Measurements from ENCODE around the gene PRDM15. TPM values are rescaled to one million over a fixed set of nuclear protein-coding genes. Genes with fewer than 3 reads are reported as not detected.
A peak's percentile ranks its signal among the peaks of the same experiment; 100 is the strongest.

PRDM15 gene
- total and polyA plus RNA-seq, 3 experiments from 2014 or later, result 2.2 to 13.1 (median 12.0) TPM

DNA sequence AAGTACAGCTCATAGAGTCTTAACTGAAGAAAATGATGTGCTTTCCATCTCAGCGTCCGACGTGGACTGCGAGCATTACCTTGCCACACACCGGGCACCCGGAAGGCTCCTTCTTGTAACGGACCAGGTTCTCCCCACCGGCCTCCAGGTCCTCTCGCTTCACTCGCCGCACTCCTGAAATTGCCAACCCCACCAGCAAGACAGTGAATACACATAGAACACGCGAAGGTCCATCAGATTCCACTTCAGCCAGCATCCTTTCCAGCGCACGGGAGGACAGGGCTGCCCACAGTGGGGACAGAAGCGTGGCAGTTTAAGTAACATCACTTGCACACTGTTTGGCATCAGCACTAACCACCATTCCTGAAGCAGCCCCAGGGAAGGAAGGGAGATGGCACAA is 53.3 kb downstream of the PRDM15 start:
- no peak overlapping the region for H3K27ac Mint-ChIP-seq
- Histone ChIP-seq H3K9me3 (ENCODE audit: low read length) (no peaks in the 10 kb centered on the region), H3K36me3 (ENCODE audit: insufficient read depth, low read length) (peaks cover 7% of the 10 kb centered on the region), H3K4me3 (ENCODE audit: low read length) (no peak overlapping the region), H3K27me3 (ENCODE audit: insufficient read depth, low read length, poor library complexity, severe bottlenecking) (no peaks in the 10 kb centered on the region), H3K27ac (ENCODE audit: low read depth, low read length) (no peak overlapping the region), H3K4me1 (ENCODE audit: insufficient read depth, low read length) (no peaks in the 10 kb centered on the region)
- no peaks in the 10 kb centered on the region for H3K4me1 Mint-ChIP-seq
- no peaks in the 10 kb centered on the region for H3K27me3 Mint-ChIP-seq
- ChIA-PET POLR2A (no interaction called here), CTCF (interaction anchor here (1.4 to 2.1 kb wide), 2 partner anchors 9 to 291 kb away, joined by 3 to 7 read pairs; no protein-coding TSS in a partner anchor)
- DNase-seq, result no peak
- no peak overlapping the region for H3K4me3 Mint-ChIP-seq
- H3K9me3 Mint-ChIP-seq, result no peaks in the 10 kb centered on the region
- peaks cover 0 to 52% (median 19%) of the 10 kb centered on the region in 3 donors for H3K36me3 Mint-ChIP-seq

DNA sequence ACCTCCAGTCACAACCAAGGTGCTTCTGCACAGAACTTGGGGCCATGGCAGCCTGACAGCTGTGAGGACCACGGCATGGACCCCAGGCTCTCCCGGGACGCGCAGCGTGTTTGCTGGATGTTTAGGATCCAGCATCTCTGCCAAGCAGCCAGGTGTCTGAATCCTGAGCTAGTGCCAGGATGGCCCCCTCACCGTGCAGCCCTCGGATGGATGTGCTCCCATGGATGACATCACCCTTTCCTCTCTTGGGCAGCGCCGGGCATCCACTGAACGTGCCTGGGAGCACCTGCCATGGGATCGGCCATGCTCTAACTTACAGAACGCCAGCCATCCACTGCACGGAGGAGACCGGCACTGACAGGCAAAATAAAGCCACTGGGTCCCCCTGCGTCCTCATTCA is 53.9 kb downstream of the PRDM15 start:
- no peak overlapping the region for H3K4me3 Mint-ChIP-seq

DNA sequence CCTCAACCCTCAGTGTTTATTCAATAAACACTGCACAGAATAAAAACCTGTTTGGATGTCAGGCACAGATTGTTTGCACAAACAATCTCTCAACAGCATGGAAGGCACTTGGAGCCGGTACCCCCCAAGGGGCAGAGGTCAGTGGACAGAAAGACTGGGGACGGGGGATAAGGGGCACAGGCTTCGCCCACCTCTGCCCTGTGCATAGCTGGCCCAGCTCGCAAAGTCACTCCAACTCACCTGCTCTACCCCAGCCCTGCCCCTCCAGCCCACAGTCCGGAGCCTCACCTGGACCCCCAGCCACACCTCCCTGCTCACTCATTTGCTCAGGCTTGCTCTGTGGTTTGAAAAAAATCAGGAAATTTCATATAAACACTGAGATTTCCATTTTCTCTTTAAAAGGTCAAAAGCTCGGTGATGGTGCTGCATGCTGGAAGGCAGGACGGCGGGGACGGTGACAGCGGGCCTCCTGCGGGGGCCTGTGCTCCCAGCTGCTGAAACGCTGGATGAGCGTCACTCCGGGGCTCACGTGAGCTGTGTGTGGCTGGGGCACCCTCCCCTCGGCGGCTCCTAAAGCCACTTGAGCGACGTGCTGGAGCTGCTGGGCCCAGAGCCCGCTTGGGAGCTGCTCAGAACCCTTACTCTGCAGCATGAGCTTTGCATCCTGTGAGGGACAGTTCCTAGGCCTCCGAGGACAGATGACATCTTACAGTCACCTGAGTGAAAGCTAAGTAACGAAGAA is 54.5 kb downstream of the PRDM15 start:
- ChIA-PET POLR2A (no interaction called here), CTCF (interaction anchor here (1.4 to 2.1 kb wide), 2 partner anchors 8 to 293 kb away, joined by 3 to 7 read pairs; no protein-coding TSS in a partner anchor)
- no peaks in the 10 kb centered on the region for H3K9me3 ChIP-seq (ENCODE audit: low read length)
- H3K27ac Mint-ChIP-seq, result no peak overlapping the region
- H3K36me3 Mint-ChIP-seq, result peaks cover 0 to 61% (median 19%) of the 10 kb centered on the region in 3 donors
- H3K4me1 ChIP-seq (ENCODE audit: insufficient read depth, low read length), result no peaks in the 10 kb centered on the region
- no peaks in the 10 kb centered on the region for H3K4me1 Mint-ChIP-seq
- no peak overlapping the region for H3K27ac ChIP-seq (ENCODE audit: low read depth, low read length)
- H3K4me3 Mint-ChIP-seq, result no peak overlapping the region
- no peaks in the 10 kb centered on the region for H3K9me3 Mint-ChIP-seq
- peaks cover 7% of the 10 kb centered on the region for H3K36me3 ChIP-seq (ENCODE audit: insufficient read depth, low read length)
- DNase-seq, result no peak
- no peaks in the 10 kb centered on the region for H3K27me3 Mint-ChIP-seq
- H3K27me3 ChIP-seq (ENCODE audit: insufficient read depth, low read length, poor library complexity, severe bottlenecking), result no peaks in the 10 kb centered on the region
- H3K4me3 ChIP-seq (ENCODE audit: low read length), result no peak overlapping the region

More for the DNA sequence above, 53.9 kb downstream of the PRDM15 start:
- no peaks in the 10 kb centered on the region for H3K4me1 ChIP-seq (ENCODE audit: insufficient read depth, low read length)
- Mint-ChIP-seq H3K4me1 (no peaks in the 10 kb centered on the region), H3K27me3 (no peaks in the 10 kb centered on the region), H3K9me3 (no peaks in the 10 kb centered on the region), H3K27ac (no peak overlapping the region), H3K36me3 (peaks cover 0 to 56% (median 19%) of the 10 kb centered on the region in 3 donors)
- peaks cover 7% of the 10 kb centered on the region for H3K36me3 ChIP-seq (ENCODE audit: insufficient read depth, low read length)
- H3K4me3 ChIP-seq (ENCODE audit: low read length), result no peak overlapping the region
- no peaks in the 10 kb centered on the region for H3K9me3 ChIP-seq (ENCODE audit: low read length)
- no peak for DNase-seq
- no peak overlapping the region for H3K27ac ChIP-seq (ENCODE audit: low read depth, low read length)
- H3K27me3 ChIP-seq (ENCODE audit: insufficient read depth, low read length, poor library complexity, severe bottlenecking), result no peaks in the 10 kb centered on the region
- ChIA-PET CTCF (interaction anchor here (1.4 to 2.1 kb wide), 2 partner anchors 8 to 292 kb away, joined by 3 to 7 read pairs; no protein-coding TSS in a partner anchor), POLR2A (no interaction called here)

DNA sequence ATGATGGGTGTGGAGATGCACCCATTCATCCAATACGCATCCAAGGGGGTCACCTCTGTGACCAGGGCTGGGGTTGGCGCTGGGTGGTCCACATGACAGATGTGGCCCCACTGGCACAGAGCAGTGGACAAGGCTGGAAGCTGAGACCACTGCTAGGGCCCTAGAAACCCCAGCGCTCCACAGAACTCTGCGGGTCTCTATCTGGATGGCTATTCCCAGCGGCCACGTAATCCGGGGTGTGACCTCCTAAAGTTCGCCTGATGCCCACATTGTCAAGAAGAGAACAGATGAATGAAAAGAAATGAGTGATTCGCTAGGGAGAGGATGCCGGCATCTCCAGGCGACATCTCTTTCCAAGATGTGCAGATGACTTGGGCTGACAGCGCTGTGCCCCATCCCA is 55.2 kb downstream of the PRDM15 start:
- no peaks in the 10 kb centered on the region for H3K9me3 ChIP-seq (ENCODE audit: low read length)
- Mint-ChIP-seq H3K27me3 (no peaks in the 10 kb centered on the region), H3K9me3 (no peaks in the 10 kb centered on the region), H3K27ac (peak overlapping the region in 1 of 8 donors; percentile 32), H3K4me3 (no peak overlapping the region), H3K36me3 (peaks cover 0 to 66% (median 19%) of the 10 kb centered on the region in 3 donors), H3K4me1 (no peaks in the 10 kb centered on the region)
- H3K27me3 ChIP-seq (ENCODE audit: insufficient read depth, low read length, poor library complexity, severe bottlenecking), result no peaks in the 10 kb centered on the region
- no peak for DNase-seq
- no peak overlapping the region for H3K27ac ChIP-seq (ENCODE audit: low read depth, low read length)
- CTCF ChIA-PET, result no interaction called here
- POLR2A ChIA-PET, result no interaction called here
- H3K36me3 ChIP-seq (ENCODE audit: insufficient read depth, low read length), result peaks cover 7% of the 10 kb centered on the region
- no peak overlapping the region for H3K4me3 ChIP-seq (ENCODE audit: low read length)
- H3K4me1 ChIP-seq (ENCODE audit: insufficient read depth, low read length), result no peaks in the 10 kb centered on the region

- Histone ChIP-seq H3K27me3 (ENCODE audit: insufficient read depth, low read length, poor library complexity, severe bottlenecking) (no peaks in the 10 kb centered on the region), H3K27ac (ENCODE audit: low read depth, low read length) (no peak overlapping the region), H3K4me1 (ENCODE audit: insufficient read depth, low read length) (no peaks in the 10 kb centered on the region), H3K4me3 (ENCODE audit: low read length) (no peak overlapping the region), H3K9me3 (ENCODE audit: low read length) (no peaks in the 10 kb centered on the region), H3K36me3 (ENCODE audit: insufficient read depth, low read length) (peaks cover 7% of the 10 kb centered on the region)
- Mint-ChIP-seq H3K4me1 (no peaks in the 10 kb centered on the region), H3K27ac (no peak overlapping the region), H3K9me3 (no peaks in the 10 kb centered on the region), H3K27me3 (no peaks in the 10 kb centered on the region), H3K4me3 (no peak overlapping the region), H3K36me3 (peaks cover 0 to 69% (median 19%) of the 10 kb centered on the region in 3 donors)
- CTCF ChIA-PET, result no interaction called here
- no peak for DNase-seq
- POLR2A ChIA-PET, result no interaction called here
These were observed 56.0 kb downstream of the PRDM15 start for GRCh38 chr21:41823166-41823565.

- Mint-ChIP-seq H3K9me3 (no peaks in the 10 kb centered on the region), H3K27me3 (no peaks in the 10 kb centered on the region), H3K4me3 (no peak overlapping the region), H3K36me3 (peaks cover 0 to 72% (median 19%) of the 10 kb centered on the region in 3 donors), H3K4me1 (peaks cover 0 to 4% (median under 1%) of the 10 kb centered on the region in 3 donors), H3K27ac (peak overlapping the region in 1 of 8 donors; percentile 61)
- Histone ChIP-seq H3K4me3 (ENCODE audit: low read length) (no peak overlapping the region), H3K9me3 (ENCODE audit: low read length) (no peaks in the 10 kb centered on the region), H3K36me3 (ENCODE audit: insufficient read depth, low read length) (peaks cover 7% of the 10 kb centered on the region), H3K27me3 (ENCODE audit: insufficient read depth, low read length, poor library complexity, severe bottlenecking) (no peaks in the 10 kb centered on the region), H3K4me1 (ENCODE audit: insufficient read depth, low read length) (no peaks in the 10 kb centered on the region), H3K27ac (ENCODE audit: low read depth, low read length) (no peak overlapping the region)
- ChIA-PET POLR2A (no interaction called here), CTCF (no interaction called here)
- DNase-seq, result no peak
These were observed 57.2 kb downstream of the PRDM15 start for GRCh38 chr21:41821756-41822431.

GRCh38 chr21:41821081-41821755 is 57.9 kb downstream of the PRDM15 start:
- no peak overlapping the region for H3K4me3 ChIP-seq (ENCODE audit: low read length)
- H3K27ac ChIP-seq (ENCODE audit: low read depth, low read length), result no peak overlapping the region
- ChIA-PET CTCF (interaction anchor here (1.6 kb wide), 1 partner anchor 537 kb away, joined by 4 read pairs; no protein-coding TSS in a partner anchor), POLR2A (interaction anchor here (0.6 kb wide), 1 partner anchor 580 kb away, joined by 3 read pairs; no protein-coding TSS in a partner anchor)
- H3K27me3 ChIP-seq (ENCODE audit: insufficient read depth, low read length, poor library complexity, severe bottlenecking), result no peaks in the 10 kb centered on the region
- no peaks in the 10 kb centered on the region for H3K27me3 Mint-ChIP-seq
- no peaks in the 10 kb centered on the region for H3K9me3 ChIP-seq (ENCODE audit: low read length)
- DNase-seq, result no peak
- no peak overlapping the region for H3K4me3 Mint-ChIP-seq
- no peak overlapping the region for H3K27ac Mint-ChIP-seq
- H3K36me3 Mint-ChIP-seq, result peaks cover 0 to 66% (median 15%) of the 10 kb centered on the region in 3 donors
- H3K9me3 Mint-ChIP-seq, result no peaks in the 10 kb centered on the region
- H3K36me3 ChIP-seq (ENCODE audit: insufficient read depth, low read length), result peaks cover 7% of the 10 kb centered on the region
- no peaks in the 10 kb centered on the region for H3K4me1 ChIP-seq (ENCODE audit: insufficient read depth, low read length)
- peaks cover 0 to 7% (median 3%) of the 10 kb centered on the region in 3 donors for H3K4me1 Mint-ChIP-seq
